T-helper 2 cell treated with Interferon-gamma antibody and Interleukin-4, amounts not matched to agents 5 μg/mL and 100 μg/mL, for 36 hours (primary cell): ENCODE data around the gene LRMDA.

Experiments
- DNase-seq: peaks from one replicate; pipeline ENCODE4 v3.0.0; 2021; ENCODE audit warnings: low spot score
- H3K27ac Mint-ChIP-seq: one replicate; pipeline ENCODE4 v1.8.0; 2021; ENCODE audit warnings: mild to moderate bottlenecking, mixed read lengths
- H3K27me3 Mint-ChIP-seq: one replicate; pipeline ENCODE4 v1.8.0; 2021; ENCODE audit warnings: low read depth, mixed read lengths
- H3K36me3 Mint-ChIP-seq: one replicate; pipeline ENCODE4 v1.8.0; 2021; ENCODE audit warnings: low read depth, mixed read lengths
- H3K4me1 Mint-ChIP-seq: one replicate; pipeline ENCODE4 v1.8.0; 2021; ENCODE audit warnings: low read depth, mixed read lengths
- H3K4me3 Mint-ChIP-seq: one replicate; pipeline ENCODE4 v1.8.0; 2022; ENCODE audit warnings: mild to moderate bottlenecking, moderate library complexity, mixed read lengths
- H3K9me3 Mint-ChIP-seq: one replicate; pipeline ENCODE4 v1.8.0; 2021; ENCODE audit warnings: mixed read lengths

The LRMDA gene

GRCh38 chr10:75818552-75818951, 387.1 kb downstream of the LRMDA start:
- Mint-ChIP-seq H3K4me1 (no peaks in the 10 kb centered on the region), H3K36me3 (no peaks in the 10 kb centered on the region), H3K9me3 (peaks cover 4% of the 10 kb centered on the region), H3K27me3 (no peaks in the 10 kb centered on the region), H3K27ac (no peak overlapping the region), H3K4me3 (no peak overlapping the region)
- DNase-seq, result no peak

- Mint-ChIP-seq H3K9me3 (peaks cover 3% of the 10 kb centered on the region), H3K4me1 (no peaks in the 10 kb centered on the region), H3K27ac (no peak overlapping the region), H3K4me3 (no peak overlapping the region), H3K27me3 (no peaks in the 10 kb centered on the region), H3K36me3 (no peaks in the 10 kb centered on the region)
- no peak for DNase-seq
Observed at GRCh38 chr10:75825235-75825634, 393.8 kb downstream of the LRMDA start.

GRCh38 chr10:75825661-75826060, 394.2 kb downstream of the LRMDA start:
- Mint-ChIP-seq H3K4me3 (no peak overlapping the region), H3K9me3 (no peaks in the 10 kb centered on the region), H3K27me3 (no peaks in the 10 kb centered on the region), H3K36me3 (no peaks in the 10 kb centered on the region), H3K4me1 (no peaks in the 10 kb centered on the region), H3K27ac (no peak overlapping the region)
- no peak for DNase-seq

- H3K9me3 Mint-ChIP-seq, result no peaks in the 10 kb centered on the region
- H3K27ac Mint-ChIP-seq, result no peak overlapping the region
- no peaks in the 10 kb centered on the region for H3K4me1 Mint-ChIP-seq
- H3K36me3 Mint-ChIP-seq, result no peaks in the 10 kb centered on the region
- no peak for DNase-seq
- no peaks in the 10 kb centered on the region for H3K27me3 Mint-ChIP-seq
- no peak overlapping the region for H3K4me3 Mint-ChIP-seq
Observed at GRCh38 chr10:75826846-75827245, 395.4 kb downstream of the LRMDA start.

- H3K4me1 Mint-ChIP-seq, result no peaks in the 10 kb centered on the region
- H3K9me3 Mint-ChIP-seq, result no peaks in the 10 kb centered on the region
- H3K36me3 Mint-ChIP-seq, result no peaks in the 10 kb centered on the region
- no peak overlapping the region for H3K4me3 Mint-ChIP-seq
- no peaks in the 10 kb centered on the region for H3K27me3 Mint-ChIP-seq
- no peak overlapping the region for H3K27ac Mint-ChIP-seq
- no peak for DNase-seq
Observed at GRCh38 chr10:75827587-75828021, 396.2 kb downstream of the LRMDA start.

- Mint-ChIP-seq H3K27ac (no peak overlapping the region), H3K9me3 (no peaks in the 10 kb centered on the region), H3K4me1 (no peaks in the 10 kb centered on the region), H3K27me3 (no peaks in the 10 kb centered on the region), H3K4me3 (no peak overlapping the region), H3K36me3 (no peaks in the 10 kb centered on the region)
- no peak for DNase-seq
Observed at GRCh38 chr10:75828413-75828812, 397.0 kb downstream of the LRMDA start.

- H3K4me1 Mint-ChIP-seq, result no peaks in the 10 kb centered on the region
- no peak for DNase-seq
- H3K4me3 Mint-ChIP-seq, result no peak overlapping the region
- no peaks in the 10 kb centered on the region for H3K36me3 Mint-ChIP-seq
- H3K9me3 Mint-ChIP-seq, result no peaks in the 10 kb centered on the region
- no peak overlapping the region for H3K27ac Mint-ChIP-seq
- H3K27me3 Mint-ChIP-seq, result no peaks in the 10 kb centered on the region
Observed at GRCh38 chr10:75836064-75836463, 404.6 kb downstream of the LRMDA start.

GRCh38 chr10:75838486-75838885, 407.1 kb downstream of the LRMDA start:
- Mint-ChIP-seq H3K9me3 (no peaks in the 10 kb centered on the region), H3K4me3 (no peak overlapping the region)

GRCh38 chr10:75839020-75839419, 407.6 kb downstream of the LRMDA start:
- no peak overlapping the region for H3K4me3 Mint-ChIP-seq
- no peaks in the 10 kb centered on the region for H3K4me1 Mint-ChIP-seq
- H3K36me3 Mint-ChIP-seq, result no peaks in the 10 kb centered on the region
- H3K27me3 Mint-ChIP-seq, result no peaks in the 10 kb centered on the region
- no peaks in the 10 kb centered on the region for H3K9me3 Mint-ChIP-seq
- H3K27ac Mint-ChIP-seq, result no peak overlapping the region
- DNase-seq, result no peak

More at GRCh38 chr10:75838486-75838885, 407.1 kb downstream of the LRMDA start:
- no peaks in the 10 kb centered on the region for H3K36me3 Mint-ChIP-seq
- H3K4me1 Mint-ChIP-seq, result no peaks in the 10 kb centered on the region
- no peak overlapping the region for H3K27ac Mint-ChIP-seq
- H3K27me3 Mint-ChIP-seq, result no peaks in the 10 kb centered on the region
- no peak for DNase-seq

- no peaks in the 10 kb centered on the region for H3K9me3 Mint-ChIP-seq
- H3K4me3 Mint-ChIP-seq, result no peak overlapping the region
- H3K27me3 Mint-ChIP-seq, result no peaks in the 10 kb centered on the region
- H3K4me1 Mint-ChIP-seq, result no peaks in the 10 kb centered on the region
- no peak for DNase-seq
- H3K27ac Mint-ChIP-seq, result no peak overlapping the region
- no peaks in the 10 kb centered on the region for H3K36me3 Mint-ChIP-seq
Observed at GRCh38 chr10:75841266-75841665, 409.8 kb downstream of the LRMDA start.

GRCh38 chr10:75845176-75845947, 413.9 kb downstream of the LRMDA start:
- Mint-ChIP-seq H3K9me3 (no peaks in the 10 kb centered on the region), H3K4me3 (no peak overlapping the region), H3K36me3 (no peaks in the 10 kb centered on the region), H3K4me1 (no peaks in the 10 kb centered on the region), H3K27ac (no peak overlapping the region), H3K27me3 (no peaks in the 10 kb centered on the region)
- DNase-seq, result no peak

GRCh38 chr10:75847477-75847876, 416.1 kb downstream of the LRMDA start:
- Mint-ChIP-seq H3K4me3 (no peak overlapping the region), H3K36me3 (no peaks in the 10 kb centered on the region), H3K4me1 (no peaks in the 10 kb centered on the region), H3K27ac (no peak overlapping the region), H3K9me3 (no peaks in the 10 kb centered on the region), H3K27me3 (no peaks in the 10 kb centered on the region)
- no peak for DNase-seq

GRCh38 chr10:75851580-75852345, 420.3 kb downstream of the LRMDA start:
- no peaks in the 10 kb centered on the region for H3K27me3 Mint-ChIP-seq
- H3K27ac Mint-ChIP-seq, result no peak overlapping the region
- no peaks in the 10 kb centered on the region for H3K36me3 Mint-ChIP-seq
- no peak for DNase-seq
- no peak overlapping the region for H3K4me3 Mint-ChIP-seq
- H3K9me3 Mint-ChIP-seq, result no peaks in the 10 kb centered on the region
- no peaks in the 10 kb centered on the region for H3K4me1 Mint-ChIP-seq

- Mint-ChIP-seq H3K36me3 (no peaks in the 10 kb centered on the region), H3K4me1 (no peaks in the 10 kb centered on the region), H3K9me3 (no peaks in the 10 kb centered on the region), H3K27me3 (no peaks in the 10 kb centered on the region), H3K4me3 (no peak overlapping the region), H3K27ac (no peak overlapping the region)
- DNase-seq, result no peak
Observed at GRCh38 chr10:75852851-75853484, 421.5 kb downstream of the LRMDA start.
